NCI-H2029 treated with DMSO at 0.1 percent for 48 hours (cell line): ENCODE measurements around the gene SKA2.
"Not testable (repeated sequence)": the region's sequence is repeated elsewhere in the genome, so short reads cannot be mapped to it uniquely, and the experiment has no call there.

Source experiments
- DNase-seq: peaks from one replicate; lab custom pipeline; 2025; lab: John Stamatoyannopoulos, UW

Gene SKA2

GRCh38 chr17:59151591-59151990 is 3.4 kb downstream of the SKA2 start:
- DNase-seq: no peak

GRCh38 chr17:59151006-59151405 is 4.0 kb downstream of the SKA2 start:
- no peak for DNase-seq

GRCh38 chr17:59149841-59150511 is 5.0 kb downstream of the SKA2 start:
- no peak for DNase-seq

DNA sequence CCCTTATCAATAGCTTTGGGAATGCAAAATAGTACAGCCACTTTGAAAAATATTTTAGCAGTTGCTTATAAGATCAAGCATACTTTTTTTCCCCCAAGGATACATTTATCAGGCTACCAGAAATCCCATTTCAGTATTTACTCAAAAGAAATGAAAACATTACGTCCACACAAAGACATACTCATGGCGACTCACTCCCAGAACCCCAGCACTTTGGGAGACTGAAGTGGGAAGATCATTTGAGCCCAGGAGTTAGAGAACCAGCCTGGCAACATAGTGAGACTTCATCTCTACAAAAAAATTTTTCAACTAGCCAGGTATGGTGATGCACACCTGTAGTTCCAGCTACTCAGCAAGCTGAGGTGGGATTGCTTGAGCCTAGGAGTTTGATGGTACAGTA is 5.9 kb downstream of the SKA2 start:
- no peak for DNase-seq

DNA sequence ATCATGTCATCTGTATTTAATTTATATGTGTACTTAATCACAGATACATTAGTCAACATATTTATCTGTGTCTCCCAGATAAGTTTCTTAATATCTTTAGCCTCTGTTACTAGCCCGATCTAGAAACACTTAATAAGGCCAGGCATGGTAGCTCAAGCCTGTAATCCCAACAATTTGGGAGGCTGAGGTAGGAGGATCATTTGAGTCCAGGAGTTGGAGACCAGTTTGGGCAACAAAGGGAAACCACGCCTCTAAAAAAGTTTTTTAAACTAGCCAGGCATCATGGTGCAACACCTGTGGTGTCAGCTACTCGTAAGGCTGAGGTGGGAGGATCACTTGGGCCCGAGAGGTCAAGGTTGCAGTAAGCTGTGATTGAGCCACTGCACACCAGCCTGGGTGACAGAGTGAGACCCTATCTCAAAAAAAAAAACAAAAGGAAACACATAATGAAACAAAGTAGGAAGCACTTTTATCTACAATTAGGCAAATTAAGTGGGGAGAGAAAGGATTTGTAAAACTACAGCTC is 9.4 kb downstream of the SKA2 start:
- DNase-seq: no peak

GRCh38 chr17:59141860-59142259 is 13.1 kb downstream of the SKA2 start:
- DNase-seq: no peak

- no peak for DNase-seq
Measured at GRCh38 chr17:59139939-59140338, 15.0 kb downstream of the SKA2 start.

- not testable (repeated sequence) for DNase-seq
Measured at GRCh38 chr17:59138339-59138738, 16.6 kb downstream of the SKA2 start.

- DNase-seq: no peak
Measured at GRCh38 chr17:59131131-59131530, 23.9 kb downstream of the SKA2 start.

- DNase-seq: no peak
Measured at GRCh38 chr17:59129814-59130213, 25.2 kb downstream of the SKA2 start.

DNA sequence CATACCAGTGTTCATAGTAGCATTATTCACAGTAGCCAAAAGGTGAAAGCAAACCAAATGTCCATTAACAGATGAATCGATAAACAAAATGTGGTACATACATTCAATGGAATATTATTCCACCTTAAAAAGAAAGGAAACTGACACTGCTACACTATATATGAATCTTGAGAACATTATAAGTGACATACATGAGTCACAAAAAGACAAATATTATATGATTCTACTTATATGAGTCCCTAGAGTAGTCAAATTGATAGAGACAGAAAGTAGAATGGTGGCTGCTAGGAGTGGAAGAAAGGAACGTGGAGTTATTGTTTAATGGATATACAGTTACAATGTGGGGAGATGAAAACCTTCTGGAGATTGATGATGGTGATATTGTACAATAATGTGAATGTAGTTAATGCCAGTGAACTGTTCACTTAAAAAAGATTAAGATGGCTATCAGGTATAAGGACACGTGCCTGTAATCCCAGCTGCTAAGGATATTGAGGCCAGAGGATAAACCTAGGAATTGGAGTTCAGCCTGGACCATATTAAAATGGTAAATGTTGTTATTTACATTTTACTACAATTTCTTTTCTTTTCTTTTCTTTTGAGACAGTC is 28.1 kb downstream of the SKA2 start:
- no peak for DNase-seq

- no peak for DNase-seq
Measured at GRCh38 chr17:59124665-59125064, 30.3 kb downstream of the SKA2 start.

GRCh38 chr17:59121901-59122480 is 33.0 kb downstream of the SKA2 start:
- DNase-seq: no peak

- DNase-seq: no peak
Measured at GRCh38 chr17:59115474-59115873, 39.5 kb downstream of the SKA2 start.

GRCh38 chr17:59111539-59111938 is 43.4 kb downstream of the SKA2 start:
- no peak for DNase-seq

DNA sequence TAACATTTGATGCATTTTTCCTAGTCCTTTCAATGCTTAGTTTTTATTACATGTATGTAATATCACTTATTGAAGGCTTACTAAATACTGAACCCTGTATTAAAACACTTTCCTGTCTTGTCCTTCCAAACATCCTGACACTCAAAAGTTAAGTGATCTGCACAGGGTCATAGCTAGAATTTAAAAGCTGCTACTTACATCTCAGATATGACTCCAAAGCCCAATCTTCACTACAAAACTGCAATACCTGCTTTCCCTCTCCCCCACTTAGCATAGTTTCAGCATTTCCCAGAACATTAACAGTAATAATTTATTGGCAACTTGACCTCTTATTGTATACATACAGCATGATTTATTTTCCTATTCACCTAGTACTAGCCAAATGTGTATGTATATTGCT is 44.0 kb downstream of the SKA2 start:
- no peak for DNase-seq

DNA sequence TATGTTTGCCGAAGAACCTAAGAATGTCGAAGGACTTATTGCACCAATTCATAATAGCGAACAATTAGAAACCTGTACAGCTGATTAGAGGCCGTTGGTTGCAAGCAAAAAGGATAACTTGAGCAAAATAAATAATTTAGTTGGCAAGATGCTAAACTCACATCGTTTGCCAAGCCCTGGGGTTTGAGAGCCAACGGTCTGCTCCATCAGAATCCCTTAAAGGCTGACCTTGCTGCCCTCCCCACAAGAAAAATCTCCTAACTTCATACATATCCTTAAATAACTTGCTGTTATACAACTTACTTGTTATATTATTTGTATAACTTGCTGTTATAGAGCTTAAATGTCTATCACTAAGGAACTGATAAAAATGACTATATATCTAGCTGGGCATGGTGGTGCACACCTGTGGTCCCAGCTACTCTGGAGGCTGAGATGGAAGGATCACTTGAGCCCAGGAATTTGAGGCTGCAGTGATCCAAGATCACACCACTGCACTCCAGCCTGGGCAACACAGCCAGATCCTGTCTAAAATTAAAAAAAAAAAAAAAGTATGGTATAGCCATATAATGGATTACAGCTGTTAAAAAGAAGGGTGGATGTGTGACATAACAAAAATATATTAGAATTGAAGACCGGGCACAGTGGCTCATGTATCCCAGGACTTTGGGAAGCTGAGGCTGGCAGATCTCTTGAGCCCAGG is 46.4 kb downstream of the SKA2 start:
- no peak for DNase-seq

DNA sequence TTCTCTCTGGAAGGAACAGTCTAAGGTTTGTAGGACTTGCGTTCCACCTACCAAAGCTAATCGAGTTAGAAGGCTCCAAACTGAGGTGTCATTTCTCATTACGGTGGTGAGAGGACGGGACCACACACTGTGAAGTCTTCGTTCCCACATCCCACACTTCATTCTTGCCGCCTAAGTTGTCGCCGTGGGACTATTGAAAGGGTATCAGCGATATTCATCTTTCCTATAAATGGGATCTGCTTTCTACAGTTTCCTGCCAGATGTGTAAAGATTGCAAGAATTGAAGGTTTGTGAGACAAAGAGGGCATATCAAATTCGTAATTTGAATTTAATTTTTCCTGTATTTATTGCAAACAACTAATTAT is 47.7 kb downstream of the SKA2 start:
- DNase-seq: peak; percentile 54

DNA sequence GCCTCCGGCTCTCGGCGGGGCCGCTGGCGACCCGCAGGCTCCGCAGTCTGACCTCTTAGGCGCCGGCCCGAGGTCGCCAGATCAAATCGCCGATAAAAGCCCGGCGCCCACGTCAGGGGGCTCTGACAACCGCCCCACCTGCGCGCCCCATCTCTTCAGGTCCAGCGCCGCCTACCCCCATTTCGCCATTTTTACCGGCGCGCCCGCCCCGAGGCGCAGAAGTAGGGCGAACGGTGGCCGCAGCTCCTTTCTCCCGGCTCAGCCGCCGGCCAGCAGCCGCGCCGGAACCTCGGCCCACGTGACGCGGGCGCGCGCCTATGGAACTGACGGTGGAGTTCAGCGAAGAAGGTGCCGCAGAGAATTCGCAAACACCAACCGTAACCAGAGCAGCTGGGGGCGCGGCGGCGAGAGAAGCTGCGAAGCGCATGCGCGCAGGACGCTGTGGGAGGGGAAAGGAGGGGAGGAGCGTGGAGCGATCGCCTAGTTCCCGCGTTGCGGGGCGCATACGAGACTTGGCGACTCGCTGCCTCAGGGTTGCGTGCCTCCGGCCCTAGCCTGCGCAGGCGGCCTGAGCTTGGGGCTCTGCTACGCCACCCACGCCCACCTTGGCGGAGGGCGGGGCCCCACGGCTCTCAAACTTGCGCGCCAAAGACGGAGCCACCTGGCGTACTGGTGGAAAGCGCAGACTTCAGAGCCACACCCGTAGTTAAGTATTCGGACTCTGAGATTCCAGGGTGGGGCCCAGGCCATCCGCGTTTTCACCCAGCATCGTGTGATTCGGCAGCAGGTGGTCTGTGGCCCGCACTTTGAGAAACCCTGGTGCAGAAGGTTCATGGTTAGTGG is 48.3 kb downstream of the SKA2 start, which contains the start of gene TRIM37:
TRIM37 (minus strand) TSS at position 418 of the 843 bp plus-strand sequence. CDS start 419 bp downstream, outside the sequence.
- DNase-seq: peak; percentile 91

DNA sequence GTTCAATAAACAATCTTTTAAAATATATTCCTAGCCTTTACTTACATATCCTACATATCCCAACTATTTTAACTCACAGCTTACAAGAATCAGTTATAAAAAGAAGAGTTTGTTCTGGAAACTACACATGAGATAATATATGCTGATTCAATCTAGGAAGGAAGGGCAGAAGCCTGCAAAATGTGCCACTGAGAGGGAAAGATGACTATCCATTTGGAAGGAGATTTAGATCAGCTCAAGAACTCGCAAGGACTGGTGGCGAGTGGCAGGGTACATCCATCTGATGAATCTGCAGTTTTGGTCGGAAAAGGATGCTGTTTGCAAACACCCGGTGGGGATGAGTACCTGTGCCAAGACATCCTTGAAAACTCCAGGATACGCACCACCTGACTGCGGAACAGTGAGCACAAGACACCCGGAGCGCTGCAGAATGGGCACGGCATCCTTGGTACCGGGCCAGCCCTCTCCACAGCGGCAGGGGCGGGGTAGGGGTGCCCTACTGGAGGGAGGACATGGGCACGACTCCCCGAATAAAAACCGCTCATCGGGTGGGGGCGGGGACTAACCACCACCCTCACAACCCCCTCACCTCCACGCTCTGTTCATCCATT is 49.0 kb downstream of the SKA2 start:
- peak; percentile 30 for DNase-seq

DNA sequence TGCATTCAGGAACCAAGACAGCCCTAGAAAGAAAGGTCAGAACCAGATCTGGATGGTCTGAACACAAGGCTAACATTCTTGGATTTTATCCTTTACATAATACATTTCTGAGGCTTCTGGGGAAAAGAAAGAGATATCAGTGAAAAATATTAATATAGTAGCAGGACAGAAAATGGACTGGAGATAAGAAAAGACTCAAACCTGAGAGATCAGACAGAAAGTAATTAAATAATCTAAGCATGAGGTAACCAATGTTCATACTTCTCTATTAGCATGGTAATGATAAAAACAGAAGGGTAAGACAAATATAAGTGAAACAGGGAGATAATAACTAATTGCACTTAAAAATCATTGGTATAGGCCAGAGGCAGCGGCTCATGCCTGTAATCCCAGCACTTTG is 53.8 kb downstream of the SKA2 start:
- no peak for DNase-seq
